Right atrium auricular region (tissue), 2 donors: ENCODE measurements around the gene ACRBP. TPM values are rescaled to one million over a fixed set of nuclear protein-coding genes. Genes with fewer than 3 reads are reported as not detected.
A peak's percentile ranks its signal among the peaks of the same experiment; 100 is the strongest.

ENCODE experiments used
- DNase-seq: peaks from one replicate; pipeline ENCODE4 v3.0.0-alpha.2; 2019; ENCODE audit warnings: low spot score
- H3K27ac ChIP-seq, 2 donors: fragments of 200-600 bp; sonication (generic); 1 replicate in 1 of 2; 2 replicates in 1 of 2; pipeline ENCODE4 v1.5.1; 2016 to 2019
- H3K27me3 ChIP-seq, 2 donors: fragments of 200-600 bp; sonication (generic); one replicate each; pipeline versions ENCODE4 v1.5.1 to v1.6.0; 2017 to 2019
- H3K36me3 ChIP-seq: fragments of 200-600 bp; sonication (generic); one replicate; pipeline ENCODE4 v1.5.1; 2016
- H3K4me1 ChIP-seq, 2 donors: fragments of 200-600 bp; sonication (generic); one replicate each; pipeline versions ENCODE4 v1.5.1 to v1.6.0; 2017 to 2019
- H3K4me3 ChIP-seq, 2 donors: fragments of 200-600 bp; sonication (generic); 1 replicate in 1 of 2; 2 replicates in 1 of 2; pipeline ENCODE4 v1.5.1; 2017 to 2019; ENCODE audit warnings: mild to moderate bottlenecking in 1 of 2, moderate library complexity in 1 of 2
- H3K9me3 ChIP-seq, 2 donors: fragments of 200-600 bp; sonication (generic); one replicate each; pipeline ENCODE4 v1.5.1; 2019
- total RNA-seq, 2 donors: library from RNA; depleted of rRNA; stranded (reverse); fragments of >200 nt; gene quantifications; one replicate each; pipeline ENCODE4 v1.1.0, GENCODE V29; 2016
- TF ChIP-seq, protein P1 (sequence below), 2 donors: fragments of 200-600 bp; sonication (generic); IDR thresholded peaks; one replicate each; pipeline ENCODE4 v1.5.1; 2019; ENCODE audit warnings: antibody characterized with exemption in 2 of 2

ACRBP gene
- under 1 TPM in 1 of 2 donors, not detected in 1; 0.43 TPM for total RNA-seq

DNA sequence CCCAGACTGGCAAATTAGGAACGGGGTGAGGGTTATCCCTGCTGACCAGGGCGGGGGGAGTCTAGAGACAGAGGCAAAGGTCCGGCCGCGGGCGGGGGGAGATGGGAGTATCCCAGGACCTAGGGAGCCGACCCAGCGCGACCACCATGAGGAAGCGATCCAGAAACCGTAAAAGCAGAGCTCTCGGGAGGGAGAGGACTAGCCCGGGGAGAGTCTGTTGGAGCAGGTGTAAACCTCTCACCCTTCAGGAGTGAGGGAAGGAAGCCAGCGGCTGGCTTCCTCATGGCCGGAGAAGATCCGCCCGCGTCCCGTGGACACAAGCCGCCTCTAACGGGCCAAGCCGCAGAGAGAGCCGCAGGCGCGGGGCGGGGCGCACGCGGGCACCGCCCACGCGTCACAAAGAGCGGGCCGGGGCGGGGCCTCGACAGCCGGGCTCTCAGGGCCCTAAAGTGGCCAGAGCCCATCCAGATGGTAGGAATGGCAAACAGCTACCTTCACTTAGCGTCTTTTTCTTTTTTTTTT, at the start of gene ACRBP:
Gene ACRBP, minus strand, starts transcription at position 350 of the 522 bp plus-strand sequence. Its CDS starts 66 bp downstream, at position 284.
- H3K27ac ChIP-seq = peak within 1 kb of the TSS; percentile 12 to 67
- no peaks in the 10 kb centered on the region for H3K9me3 ChIP-seq
- TF ChIP-seq, protein P1, sequence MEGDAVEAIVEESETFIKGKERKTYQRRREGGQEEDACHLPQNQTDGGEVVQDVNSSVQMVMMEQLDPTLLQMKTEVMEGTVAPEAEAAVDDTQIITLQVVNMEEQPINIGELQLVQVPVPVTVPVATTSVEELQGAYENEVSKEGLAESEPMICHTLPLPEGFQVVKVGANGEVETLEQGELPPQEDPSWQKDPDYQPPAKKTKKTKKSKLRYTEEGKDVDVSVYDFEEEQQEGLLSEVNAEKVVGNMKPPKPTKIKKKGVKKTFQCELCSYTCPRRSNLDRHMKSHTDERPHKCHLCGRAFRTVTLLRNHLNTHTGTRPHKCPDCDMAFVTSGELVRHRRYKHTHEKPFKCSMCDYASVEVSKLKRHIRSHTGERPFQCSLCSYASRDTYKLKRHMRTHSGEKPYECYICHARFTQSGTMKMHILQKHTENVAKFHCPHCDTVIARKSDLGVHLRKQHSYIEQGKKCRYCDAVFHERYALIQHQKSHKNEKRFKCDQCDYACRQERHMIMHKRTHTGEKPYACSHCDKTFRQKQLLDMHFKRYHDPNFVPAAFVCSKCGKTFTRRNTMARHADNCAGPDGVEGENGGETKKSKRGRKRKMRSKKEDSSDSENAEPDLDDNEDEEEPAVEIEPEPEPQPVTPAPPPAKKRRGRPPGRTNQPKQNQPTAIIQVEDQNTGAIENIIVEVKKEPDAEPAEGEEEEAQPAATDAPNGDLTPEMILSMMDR (IDR thresholded peaks at IDR 0.05) = no peak
- H3K4me3 ChIP-seq = peak within 1 kb of the TSS; percentile 30 to 59
- peak; percentile 74 for DNase-seq
- peaks cover 22% of the 10 kb centered on the region for H3K36me3 ChIP-seq
- H3K4me1 ChIP-seq = peaks cover 0 to 12% of the 10 kb centered on the region in 2 donors
- H3K27me3 ChIP-seq = no peaks in the 10 kb centered on the region

DNA sequence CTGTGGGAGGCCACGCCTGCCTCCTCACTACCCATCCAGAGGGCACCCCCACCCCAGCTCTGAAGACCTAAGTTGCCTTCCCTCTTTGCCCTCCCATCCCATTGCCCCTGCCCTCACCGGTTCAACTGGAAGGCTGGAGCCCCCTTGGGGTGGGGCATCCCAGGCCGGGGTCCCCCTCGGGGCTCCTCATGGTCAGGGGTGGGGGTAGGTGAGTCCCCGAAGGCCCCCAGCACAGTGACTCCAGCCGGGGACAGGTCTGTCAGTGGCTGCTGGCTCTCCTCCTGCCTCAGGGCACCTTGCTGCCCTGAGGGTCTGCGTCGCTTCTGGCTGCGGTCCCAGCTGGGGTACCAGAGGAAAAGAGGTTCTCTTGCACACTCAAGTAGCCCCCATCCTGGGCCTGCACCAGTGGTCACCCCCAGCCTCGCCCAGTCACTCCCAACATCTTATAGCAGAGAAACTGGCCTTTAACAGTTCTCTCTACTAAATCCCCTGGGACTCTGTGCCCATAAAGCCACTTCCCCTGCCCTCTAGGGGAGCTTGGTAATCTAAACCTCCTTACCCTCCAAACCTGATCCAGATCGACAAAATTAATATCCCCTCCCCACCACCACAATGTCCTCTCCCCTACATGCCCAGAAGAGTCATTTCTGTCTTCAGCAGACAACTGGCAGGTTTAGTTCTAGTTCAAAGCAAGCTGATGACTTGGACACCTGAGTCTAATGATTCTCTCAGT, 48.2 kb upstream of the ACRBP start:
- Histone ChIP-seq H3K4me1 (peaks cover 0 to 16% of the 10 kb centered on the region in 2 donors), H3K9me3 (no peaks in the 10 kb centered on the region), H3K27me3 (peaks cover 6 to 15% of the 10 kb centered on the region in 2 donors), H3K36me3 (no peaks in the 10 kb centered on the region), H3K4me3 (no peak overlapping the region), H3K27ac (no peak overlapping the region)
- no peak for DNase-seq
- TF ChIP-seq, protein P1 (IDR thresholded peaks at IDR 0.05) = no peak

DNA sequence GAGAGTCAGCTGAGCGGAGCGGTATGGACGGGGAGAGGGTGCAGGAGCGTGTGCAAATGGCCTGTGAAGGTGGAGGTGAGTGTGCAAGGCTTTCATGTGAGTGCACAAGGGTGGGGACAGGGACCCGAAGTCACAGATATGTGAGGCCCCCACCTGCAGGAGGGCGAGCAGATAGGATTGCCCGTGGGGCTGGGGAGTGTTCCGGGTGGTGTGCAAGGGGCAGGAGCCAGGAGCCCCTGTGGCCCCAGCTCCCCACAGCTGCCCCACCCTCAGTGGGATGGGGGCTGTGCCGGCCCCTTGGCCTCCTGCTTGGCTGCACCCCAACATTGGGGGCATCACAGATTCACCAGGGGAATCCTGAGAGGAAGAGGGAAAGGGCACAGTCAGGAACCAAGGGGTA, 47.5 kb upstream of the ACRBP start:
- no peak for DNase-seq
- H3K27ac ChIP-seq = no peak overlapping the region
- TF ChIP-seq, protein P1 (IDR thresholded peaks at IDR 0.05) = no peak
- H3K9me3 ChIP-seq = no peaks in the 10 kb centered on the region
- H3K27me3 ChIP-seq = peaks cover 0 to 7% of the 10 kb centered on the region in 2 donors
- H3K4me3 ChIP-seq = no peak overlapping the region
- no peaks in the 10 kb centered on the region for H3K36me3 ChIP-seq
- peaks cover 0 to 15% of the 10 kb centered on the region in 2 donors for H3K4me1 ChIP-seq

DNA sequence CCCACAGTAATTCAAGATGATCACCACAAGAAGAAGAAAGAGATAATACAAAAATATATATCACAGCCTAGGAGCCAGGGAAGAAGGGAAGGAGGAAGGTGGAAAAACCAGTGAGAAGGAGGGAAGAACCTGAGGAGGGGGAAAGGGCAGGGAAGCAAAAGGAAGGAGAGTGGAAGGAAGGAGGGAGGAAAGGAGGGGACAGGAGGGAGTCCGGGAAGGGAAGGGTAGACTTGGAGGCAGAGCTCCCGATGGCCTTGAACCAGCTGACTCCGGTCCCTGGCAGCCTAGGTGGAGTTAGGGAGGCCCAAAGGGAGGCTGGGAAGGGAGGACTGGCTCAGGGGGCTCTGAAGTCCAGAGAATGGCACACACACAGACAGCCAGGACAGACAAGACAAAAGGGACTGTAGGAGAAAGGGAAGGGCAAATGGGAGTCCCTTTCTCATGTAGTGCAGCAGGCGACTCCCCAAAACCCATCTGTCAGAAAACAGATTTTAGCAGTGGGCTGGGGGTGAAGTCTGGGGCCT, 46.7 kb upstream of the ACRBP start:
- Histone ChIP-seq H3K27me3 (peaks cover 0 to 3% of the 10 kb centered on the region in 2 donors), H3K9me3 (no peaks in the 10 kb centered on the region), H3K36me3 (no peaks in the 10 kb centered on the region), H3K4me3 (no peak overlapping the region), H3K4me1 (peaks cover 0 to 13% of the 10 kb centered on the region in 2 donors), H3K27ac (no peak overlapping the region)
- no peak for DNase-seq
- TF ChIP-seq, protein P1 (IDR thresholded peaks at IDR 0.05) = no peak

DNA sequence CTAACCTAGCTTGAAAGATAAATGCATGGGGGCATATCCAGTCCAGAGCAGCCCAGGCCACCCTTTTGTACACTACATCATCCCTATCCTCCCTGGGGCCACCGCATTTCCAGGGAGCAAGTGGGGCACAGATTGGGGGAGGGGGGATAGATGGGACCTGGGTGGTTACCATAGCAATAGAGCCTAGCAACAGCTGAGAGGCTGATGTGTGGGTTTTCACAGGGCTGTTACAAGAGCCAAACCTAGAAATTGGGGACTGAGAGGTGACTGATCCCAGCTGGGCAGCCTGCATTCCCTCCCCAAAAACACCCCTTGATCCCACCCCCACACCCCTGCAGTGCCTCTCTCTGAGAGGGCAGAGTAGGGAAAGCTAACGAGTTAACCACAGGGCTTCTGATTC, 45.7 kb upstream of the ACRBP start:
- no peaks in the 10 kb centered on the region for H3K27me3 ChIP-seq
- no peak for DNase-seq
- H3K4me1 ChIP-seq = peaks cover 0 to 19% of the 10 kb centered on the region in 2 donors
- H3K9me3 ChIP-seq = no peaks in the 10 kb centered on the region
- no peak overlapping the region for H3K27ac ChIP-seq
- no peak overlapping the region for H3K4me3 ChIP-seq
- no peaks in the 10 kb centered on the region for H3K36me3 ChIP-seq
- TF ChIP-seq, protein P1 (IDR thresholded peaks at IDR 0.05) = no peak
